NCI-H2196 treated with DMSO at 0.1 percent for 48 hours (cell line): Measurements from ENCODE around the gene ZNF425.
"Not testable (repeated sequence)": the region's sequence is repeated elsewhere in the genome, so short reads cannot be mapped to it uniquely, and the experiment has no call there.

Experiments
- DNase-seq: peaks from one replicate; lab custom pipeline; 2025; ENCODE audit not compliant: unreplicated experiment; lab: John Stamatoyannopoulos, UW

ZNF425 gene

DNA sequence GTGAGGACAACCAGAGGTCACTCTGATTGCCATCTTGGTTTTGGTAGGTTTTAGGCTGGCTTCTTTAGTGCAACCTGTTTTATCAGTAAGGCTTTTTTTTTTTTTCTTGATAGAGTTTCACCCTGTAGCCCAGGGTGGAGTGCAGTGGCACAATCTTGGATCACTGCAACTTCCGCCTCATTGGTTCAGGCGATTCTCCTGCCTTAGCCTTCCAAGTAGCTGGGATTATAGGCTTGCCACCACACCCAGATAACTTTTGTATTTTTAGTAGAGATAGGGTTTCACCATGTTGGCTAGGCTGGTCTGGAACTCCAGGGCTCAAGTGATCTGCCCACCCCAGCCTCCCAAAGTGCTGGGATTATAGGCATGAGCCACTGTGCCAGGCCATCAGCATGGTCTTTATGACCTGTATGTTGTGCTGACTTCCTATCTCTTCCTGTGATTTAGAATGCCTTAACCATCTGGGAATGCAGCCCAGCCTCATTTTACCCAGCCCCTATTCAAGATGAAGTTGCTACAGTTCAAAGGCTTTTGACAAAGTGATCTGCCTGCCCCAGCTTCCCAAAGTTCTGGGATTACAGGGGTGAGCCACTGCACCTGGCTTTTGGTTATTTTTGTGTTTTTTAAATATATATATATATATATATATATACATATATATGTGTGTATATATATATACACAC, 7.0 kb upstream of the ZNF425 start:
- no peak for DNase-seq

DNA sequence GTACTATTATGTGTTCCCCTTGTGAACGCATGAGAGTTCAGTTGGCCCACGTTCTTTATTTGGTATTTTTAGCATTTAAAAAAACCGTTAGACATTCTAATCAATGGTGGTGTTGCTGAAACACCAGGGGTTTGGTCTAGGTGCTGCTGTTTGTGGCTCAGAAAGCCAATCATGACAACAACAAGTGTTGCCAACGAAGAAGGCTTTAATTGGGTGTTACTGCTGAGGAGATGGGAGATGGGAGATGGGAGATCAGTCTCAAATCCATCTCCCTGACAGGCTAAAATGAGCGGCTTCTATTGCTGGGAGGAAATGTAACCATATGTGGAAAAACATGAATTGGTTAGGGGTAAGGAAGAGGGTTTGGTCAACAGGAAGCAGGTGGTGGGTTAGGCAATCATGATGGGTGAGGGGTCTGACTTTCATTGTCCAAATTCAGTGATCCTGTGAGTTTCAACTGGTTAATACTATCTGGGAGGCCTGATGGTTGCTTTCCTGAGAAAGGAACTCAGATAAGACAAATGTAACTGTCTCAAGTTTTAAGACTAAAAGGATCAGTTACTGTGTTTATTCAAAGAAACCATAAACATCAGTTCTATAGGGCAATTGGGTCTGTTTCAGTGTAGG, 4.6 kb upstream of the ZNF425 start:
- no peak for DNase-seq

- no peak for DNase-seq
These were observed 640 bp upstream of the ZNF425 start for GRCh38 chr7:149126662-149127266.

- no peak for DNase-seq
These were observed 798 bp downstream of the ZNF425 start for GRCh38 chr7:149125189-149125862.

DNA sequence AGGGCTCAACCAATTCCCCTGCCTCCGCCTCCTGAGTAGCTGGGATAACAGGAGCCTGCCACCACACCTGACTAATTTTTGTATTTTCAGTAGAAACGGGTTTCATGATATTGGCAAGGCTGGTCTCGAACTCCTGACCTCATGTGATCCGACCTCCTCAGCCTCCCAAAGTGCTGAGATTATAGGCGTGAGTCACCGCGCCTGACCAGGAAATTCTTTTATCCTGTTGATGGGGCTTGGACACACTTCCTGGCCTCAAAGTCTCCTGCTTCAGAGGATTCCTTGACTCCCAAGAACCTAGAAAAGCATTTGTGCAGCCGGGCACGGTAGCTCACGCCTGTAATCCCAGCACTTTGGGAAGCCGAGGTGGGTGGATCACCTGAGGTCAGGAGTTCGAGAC, 16.2 kb downstream of the ZNF425 start:
- no peak for DNase-seq

GRCh38 chr7:149104749-149105148, 21.4 kb downstream of the ZNF425 start:
- no peak for DNase-seq

DNA sequence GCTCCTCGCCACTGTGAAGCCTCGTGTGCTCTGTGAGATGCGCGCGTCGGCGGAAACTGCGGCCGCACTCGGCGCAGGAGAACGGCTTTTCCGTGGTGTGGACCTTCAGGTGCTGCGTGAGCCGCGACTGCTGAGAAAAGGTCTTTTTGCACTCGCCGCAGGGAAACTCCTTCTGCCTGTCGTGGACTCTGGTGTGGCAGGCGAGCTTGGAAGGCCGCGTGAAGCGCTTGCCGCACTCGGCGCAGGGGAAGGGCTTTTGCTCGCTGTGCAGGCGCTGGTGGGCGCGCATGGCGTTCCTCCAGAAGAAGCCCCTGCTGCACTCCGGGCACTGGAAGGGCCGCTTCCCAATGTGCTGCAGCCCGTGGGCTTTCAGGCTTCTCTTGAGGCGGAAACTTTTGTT, 21.9 kb downstream of the ZNF425 start:
- DNase-seq, result no peak

- DNase-seq, result no peak
These were observed 22.7 kb downstream of the ZNF425 start for GRCh38 chr7:149103424-149103823.

GRCh38 chr7:149102666-149103065, 23.5 kb downstream of the ZNF425 start:
- no peak for DNase-seq

- no peak for DNase-seq
These were observed 25.3 kb downstream of the ZNF425 start for GRCh38 chr7:149100821-149101220.

GRCh38 chr7:149099058-149099457, 27.1 kb downstream of the ZNF425 start:
- DNase-seq, result no peak

GRCh38 chr7:149097088-149097487, 29.0 kb downstream of the ZNF425 start:
- DNase-seq, result no peak

- no peak for DNase-seq
These were observed 32.9 kb downstream of the ZNF425 start for GRCh38 chr7:149093228-149093627.

- not testable (repeated sequence) for DNase-seq
These were observed 33.9 kb downstream of the ZNF425 start for GRCh38 chr7:149092244-149092643.

DNA sequence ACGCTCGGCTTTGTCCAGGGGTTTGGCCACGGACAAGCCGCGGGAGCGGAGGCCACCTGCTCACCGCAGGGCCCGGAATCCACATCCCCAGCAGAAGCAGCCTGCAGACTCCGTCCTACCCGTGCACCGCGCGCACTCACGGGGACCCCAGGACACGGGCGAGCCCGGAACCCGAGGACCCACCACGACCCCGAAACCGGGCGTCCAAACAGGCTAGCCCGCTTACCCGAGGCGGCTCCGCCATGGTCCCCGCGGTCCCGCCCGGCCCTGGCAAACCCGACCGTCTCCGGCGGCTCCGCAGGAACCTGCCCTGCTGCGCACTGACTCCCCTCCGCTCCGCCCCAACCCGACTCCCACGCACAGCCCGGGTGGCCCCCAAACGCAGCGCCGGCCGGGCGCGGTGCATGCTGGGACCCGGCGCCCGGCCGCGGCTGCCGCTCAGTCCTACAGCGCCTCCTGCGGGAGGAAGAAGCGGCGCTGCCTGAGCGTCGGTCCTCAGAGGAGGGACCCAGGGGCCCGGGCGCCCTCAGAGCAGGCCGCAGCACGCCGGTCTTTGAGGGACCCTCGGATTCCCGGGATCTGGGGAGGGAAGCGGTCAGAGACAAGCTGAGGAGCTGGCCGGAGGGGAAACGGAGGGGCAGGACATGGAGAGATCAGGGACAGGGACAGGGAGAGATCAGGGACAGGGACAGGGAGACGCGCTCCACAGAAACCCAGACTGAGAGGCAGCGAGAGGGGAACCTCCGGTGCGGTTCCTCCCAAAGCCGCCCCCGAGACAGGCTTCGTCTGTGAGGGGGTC, 35.5 kb downstream of the ZNF425 start, which contains the start of gene ZNF786:
Gene ZNF786 (minus strand): TSS at position 322 of the 799 bp plus-strand sequence. CDS start 78 bp downstream, at position 244.
- DNase-seq, result peak; percentile 89

DNA sequence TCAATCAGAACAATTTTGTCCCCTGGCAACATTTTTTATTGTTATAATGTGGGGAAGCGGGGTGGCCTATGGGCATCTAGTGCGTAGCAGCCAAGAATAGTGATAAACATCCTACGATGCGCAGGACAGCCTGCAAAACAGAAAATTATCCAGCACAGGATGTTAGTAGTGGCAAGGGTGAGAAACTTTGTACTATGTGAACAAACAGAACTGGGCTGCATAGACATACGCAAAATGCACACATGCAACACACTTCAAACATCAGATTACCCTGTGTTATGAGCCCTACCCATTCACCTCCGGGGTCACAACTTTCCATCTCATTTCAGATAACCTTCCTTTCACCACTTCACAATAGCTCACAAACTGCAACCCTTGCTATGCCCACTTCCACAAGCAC, 38.7 kb downstream of the ZNF425 start:
- DNase-seq, result no peak

DNA sequence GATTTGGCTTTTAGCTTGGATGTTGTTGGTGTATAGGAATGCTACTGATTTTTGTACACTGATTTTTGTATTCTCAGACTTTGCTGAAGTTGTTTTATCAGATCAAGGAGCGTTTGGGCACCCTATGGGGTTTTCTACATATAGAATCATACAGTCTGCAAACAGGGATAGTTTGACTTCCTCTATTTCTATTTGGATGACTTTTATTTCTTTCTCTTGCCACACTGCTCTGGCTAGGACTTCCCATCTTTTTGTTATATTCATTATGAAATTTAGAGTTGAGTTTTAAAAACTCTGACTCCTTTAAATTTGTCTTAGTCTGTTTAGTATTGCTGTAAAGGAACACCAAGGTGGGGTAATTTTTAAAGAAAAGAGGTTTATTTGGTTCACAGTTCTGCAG, 40.3 kb downstream of the ZNF425 start:
- no peak for DNase-seq

- no peak for DNase-seq
These were observed 41.7 kb downstream of the ZNF425 start for GRCh38 chr7:149084407-149084806.

GRCh38 chr7:149081914-149082313, 44.2 kb downstream of the ZNF425 start:
- DNase-seq, result no peak

DNA sequence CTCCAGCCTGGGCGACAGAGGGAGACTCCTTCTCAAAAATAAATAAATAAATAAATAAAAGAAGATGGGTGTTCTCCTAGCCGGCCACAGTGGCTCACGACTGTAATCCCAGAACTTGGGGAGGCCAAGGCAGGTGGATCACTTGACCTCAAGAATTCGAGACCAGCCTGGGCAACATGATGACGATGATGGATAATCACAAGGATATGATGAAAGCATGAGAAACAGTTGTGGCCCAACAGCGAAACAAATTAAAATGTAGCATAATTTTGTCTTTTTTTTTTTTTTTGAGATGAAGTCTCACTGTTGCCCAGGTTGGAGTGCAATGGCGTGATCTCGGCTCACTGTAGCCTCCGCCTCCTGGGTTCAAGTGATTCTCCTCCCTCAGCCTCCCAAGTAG, 48.5 kb downstream of the ZNF425 start:
- DNase-seq, result no peak

DNA sequence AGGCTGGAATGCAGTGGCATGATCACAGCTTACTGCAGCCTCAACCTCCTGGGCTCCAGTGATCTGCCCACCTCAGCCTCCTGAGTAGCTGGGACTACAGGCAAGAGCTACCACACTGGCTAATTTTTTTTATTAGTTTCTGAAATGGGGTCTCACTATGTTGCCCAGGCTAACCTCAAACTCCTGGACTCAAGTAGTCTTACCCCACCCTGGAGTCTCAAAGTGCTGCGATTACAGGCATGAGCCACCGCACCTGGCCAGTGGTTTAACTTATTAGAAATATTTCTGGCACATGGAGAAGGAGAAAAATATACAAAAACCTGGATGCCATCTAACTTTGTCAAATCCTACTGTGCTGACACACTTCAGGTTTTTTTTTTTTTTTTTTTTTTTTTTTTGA, 50.8 kb downstream of the ZNF425 start:
- DNase-seq, result no peak
